NCI-H2029 treated with DMSO at 0.1 percent for 48 hours (cell line): ENCODE data around the gene VEZT.
A peak's percentile ranks its signal among the peaks of the same experiment; 100 is the strongest.
"Not testable (repeated sequence)": the region's sequence is repeated elsewhere in the genome, so short reads cannot be mapped to it uniquely, and the experiment has no call there.

Source experiments
- DNase-seq: peaks from one replicate; lab custom pipeline; 2025; lab: John Stamatoyannopoulos, UW

Gene VEZT, protein sequence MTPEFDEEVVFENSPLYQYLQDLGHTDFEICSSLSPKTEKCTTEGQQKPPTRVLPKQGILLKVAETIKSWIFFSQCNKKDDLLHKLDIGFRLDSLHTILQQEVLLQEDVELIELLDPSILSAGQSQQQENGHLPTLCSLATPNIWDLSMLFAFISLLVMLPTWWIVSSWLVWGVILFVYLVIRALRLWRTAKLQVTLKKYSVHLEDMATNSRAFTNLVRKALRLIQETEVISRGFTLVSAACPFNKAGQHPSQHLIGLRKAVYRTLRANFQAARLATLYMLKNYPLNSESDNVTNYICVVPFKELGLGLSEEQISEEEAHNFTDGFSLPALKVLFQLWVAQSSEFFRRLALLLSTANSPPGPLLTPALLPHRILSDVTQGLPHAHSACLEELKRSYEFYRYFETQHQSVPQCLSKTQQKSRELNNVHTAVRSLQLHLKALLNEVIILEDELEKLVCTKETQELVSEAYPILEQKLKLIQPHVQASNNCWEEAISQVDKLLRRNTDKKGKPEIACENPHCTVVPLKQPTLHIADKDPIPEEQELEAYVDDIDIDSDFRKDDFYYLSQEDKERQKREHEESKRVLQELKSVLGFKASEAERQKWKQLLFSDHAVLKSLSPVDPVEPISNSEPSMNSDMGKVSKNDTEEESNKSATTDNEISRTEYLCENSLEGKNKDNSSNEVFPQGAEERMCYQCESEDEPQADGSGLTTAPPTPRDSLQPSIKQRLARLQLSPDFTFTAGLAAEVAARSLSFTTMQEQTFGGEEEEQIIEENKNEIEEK

DNA sequence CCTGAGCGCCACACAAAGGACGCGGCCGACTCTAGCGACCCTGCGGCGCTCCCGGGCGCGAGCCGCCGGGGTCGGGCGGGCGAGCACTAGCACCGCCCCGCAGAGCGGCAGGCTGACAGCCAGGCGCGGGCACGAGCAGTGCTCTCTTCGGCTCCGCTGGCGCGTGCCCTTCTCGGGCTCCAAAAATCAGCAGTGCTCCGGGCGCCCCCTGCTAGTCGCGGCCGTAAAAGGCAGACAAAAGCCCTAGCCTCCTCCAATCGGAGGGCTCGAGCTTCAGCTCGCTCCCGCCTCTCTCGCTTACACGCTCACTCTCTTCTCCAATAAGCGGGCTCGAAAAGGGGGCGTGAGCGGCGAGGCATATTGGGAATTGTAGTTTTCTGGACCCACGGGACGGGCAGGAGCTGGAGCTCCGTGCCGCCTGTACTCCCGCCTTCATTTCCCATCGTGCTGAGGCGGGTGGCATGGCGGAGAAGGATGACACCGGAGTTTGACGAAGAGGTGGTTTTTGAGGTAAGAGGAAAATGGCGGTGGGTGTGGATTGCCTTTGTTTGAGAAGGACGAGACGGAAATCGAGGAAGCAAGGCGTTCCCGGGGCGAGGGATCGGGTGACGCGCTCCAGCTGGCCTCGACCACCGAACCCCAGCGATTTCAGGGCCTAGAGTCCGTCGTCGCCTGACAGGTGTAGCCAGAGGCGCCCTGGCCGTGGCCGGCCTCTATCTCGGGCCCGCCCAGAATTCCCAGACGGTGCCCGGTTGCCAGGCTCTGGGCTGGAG lies at the start of gene VEZT, which contains the start of gene FGD6:
TSS of gene VEZT (plus strand) at position 431 of the 773 bp plus-strand sequence. CDS start at position 475, 44 bp downstream.
TSS of gene FGD6 (minus strand) at position 91 of the 773 bp plus-strand sequence. CDS start 227 bp downstream, outside the sequence.
- peak; percentile 96 for DNase-seq

DNA sequence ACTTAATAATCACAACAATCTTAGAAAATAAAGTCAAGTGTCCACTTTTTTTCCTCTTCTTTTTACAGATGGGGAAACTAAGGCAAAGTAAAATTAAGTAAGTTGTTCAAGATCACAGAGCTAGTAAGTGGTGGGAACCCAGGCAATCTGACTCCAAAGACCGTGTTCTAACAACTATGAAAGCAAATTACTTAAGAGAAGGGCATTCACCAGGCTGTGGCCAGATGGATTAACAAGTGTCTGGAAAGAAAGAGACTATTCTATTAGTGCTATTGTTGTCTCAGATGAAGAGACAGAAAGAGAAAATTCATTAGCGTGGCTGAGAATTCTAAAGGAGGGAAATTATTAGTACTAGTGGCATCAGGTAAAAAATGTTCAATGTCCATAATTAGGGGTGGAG lies 48.9 kb upstream of the VEZT start:
- DNase-seq, result no peak

DNA sequence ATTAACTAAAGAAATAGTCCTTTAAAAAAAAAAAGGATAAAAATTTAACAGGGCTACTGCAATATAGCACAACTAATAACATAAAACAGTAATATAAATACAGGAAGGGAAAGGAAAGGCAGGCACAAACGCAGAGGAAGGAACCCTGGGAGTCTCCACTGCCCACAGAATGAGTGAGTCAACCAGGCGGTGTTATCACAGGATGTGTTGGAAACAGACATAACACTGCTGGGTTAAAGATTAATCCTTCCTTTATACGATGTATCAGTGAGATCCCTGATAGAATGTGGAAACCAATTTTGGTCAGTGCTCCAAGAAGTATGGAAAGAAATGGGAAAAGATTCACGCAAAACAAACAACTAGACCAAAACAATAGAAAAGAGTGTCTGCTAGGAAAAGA lies 48.2 kb upstream of the VEZT start:
- no peak for DNase-seq

DNA sequence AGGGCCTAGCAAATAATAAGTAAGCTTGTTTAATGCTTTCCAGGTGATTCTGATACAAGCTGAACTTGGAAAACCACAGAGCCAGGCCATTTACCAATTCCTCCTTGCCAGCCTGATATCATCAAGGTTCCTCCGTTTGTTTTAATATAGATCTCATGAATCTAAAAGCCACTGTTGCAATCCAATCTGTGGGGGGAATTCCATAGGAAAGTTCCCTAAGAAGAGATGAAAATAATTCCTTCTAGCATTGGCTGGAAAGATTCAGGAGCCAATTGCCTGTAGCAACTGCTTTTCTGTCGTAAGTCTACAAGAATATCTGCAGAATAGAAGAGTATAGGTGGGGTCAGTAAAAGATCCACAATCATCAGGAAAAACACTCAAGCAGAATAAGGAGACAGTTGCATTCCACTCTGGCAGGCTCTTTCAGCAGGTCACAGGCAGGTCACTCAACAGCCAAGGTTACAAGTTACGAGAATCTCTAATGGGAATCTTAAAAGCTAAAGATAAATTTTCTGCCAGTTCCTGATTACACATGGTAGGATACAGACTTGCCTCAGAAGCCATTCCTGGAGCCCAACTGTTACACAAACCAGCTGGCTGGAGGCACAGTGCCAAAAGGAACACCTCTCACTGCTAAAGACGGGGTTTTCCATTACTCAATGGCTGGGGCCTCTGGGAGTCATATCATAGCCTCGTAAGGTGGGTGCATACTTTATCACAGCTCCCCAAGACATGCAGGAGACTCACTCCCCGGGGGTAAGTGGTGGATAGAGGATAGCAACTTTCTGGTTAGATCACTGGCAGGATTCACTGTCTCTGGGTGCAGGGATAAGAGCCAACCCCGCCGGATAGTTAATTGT lies 44.0 kb upstream of the VEZT start:
- DNase-seq, result no peak

DNA sequence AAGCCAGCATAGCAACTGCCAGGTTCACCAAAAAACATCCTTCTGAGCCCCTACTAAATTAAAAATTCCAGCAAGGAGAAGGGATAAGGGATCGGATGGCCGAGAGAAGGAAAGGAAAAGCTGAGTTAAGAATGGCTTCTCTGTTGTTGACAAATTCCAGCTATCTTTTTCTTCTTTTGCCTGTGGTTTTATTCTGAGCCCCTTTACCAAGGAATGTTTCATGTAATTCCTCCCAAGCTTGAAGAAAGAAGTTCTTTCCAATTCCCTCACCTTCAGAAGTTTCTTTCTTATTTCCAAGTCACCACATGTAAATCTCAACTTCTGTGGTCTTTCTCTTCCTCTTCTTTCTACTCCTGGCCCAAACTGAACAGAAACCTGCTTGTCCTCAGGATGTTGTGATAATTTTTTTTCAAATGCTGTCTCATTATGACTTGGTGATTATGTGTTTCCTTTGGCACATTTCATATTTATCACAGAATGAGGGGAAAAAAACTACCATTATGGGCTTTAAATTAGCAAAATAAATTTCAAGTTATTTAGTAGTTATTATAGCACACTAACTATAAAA lies 40.3 kb upstream of the VEZT start:
- DNase-seq, result no peak

DNA sequence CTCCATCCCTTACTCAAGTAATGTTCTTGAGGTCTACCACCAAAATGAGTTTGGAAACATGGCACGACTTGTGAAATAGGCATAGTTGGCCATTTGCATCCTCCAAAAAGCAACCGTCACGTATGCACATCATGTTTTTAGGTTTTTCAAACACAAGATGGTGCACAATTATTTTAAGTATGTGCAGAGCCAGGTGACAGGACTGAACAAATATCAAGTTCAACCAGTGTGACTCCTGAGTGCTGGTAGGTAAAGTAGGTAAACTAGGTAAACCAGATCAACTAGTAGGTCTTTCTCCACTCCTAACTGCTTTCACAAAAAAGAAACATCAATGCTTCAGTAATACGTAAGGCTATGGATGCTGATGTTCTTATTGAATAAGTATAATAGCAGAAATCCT lies 39.5 kb upstream of the VEZT start:
- DNase-seq, result no peak

DNA sequence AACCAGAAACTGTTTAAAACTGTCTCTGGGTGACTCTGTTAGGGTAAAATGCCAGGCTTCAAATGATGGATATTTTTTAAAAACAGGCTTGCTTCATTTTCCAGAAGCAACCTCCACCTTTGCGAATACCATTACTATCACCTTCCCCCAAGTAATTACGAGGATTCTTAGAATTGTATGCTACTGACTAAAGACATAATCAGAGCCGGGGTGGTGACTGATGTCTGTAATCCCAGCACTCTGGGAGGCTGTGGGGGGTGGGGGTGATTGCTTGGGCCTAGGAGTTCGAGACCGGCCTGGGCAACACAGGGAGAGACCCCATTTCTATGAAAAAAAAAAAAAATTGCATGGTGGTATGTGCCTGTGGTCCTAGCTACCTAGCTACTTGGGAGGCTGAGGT lies 38.6 kb upstream of the VEZT start:
- DNase-seq, result no peak

DNA sequence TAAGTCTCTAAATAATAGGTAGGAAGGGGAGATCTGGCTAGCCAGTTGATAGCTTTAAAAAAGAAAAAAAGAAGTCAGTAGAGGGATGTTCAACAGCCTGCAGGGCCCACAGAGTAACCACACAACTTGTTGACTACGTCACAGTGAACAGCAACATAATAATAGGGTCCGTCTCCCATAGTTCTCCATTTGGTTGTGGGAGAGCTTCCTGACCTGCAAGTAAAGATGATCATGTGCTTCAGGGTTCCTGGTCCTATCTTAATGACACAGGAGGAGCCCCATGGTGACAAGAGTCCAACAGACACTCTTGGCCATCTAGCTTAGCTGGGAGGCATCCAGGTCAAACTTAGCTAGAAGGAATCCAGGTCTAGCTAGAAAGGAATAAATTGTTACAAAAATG lies 36.5 kb upstream of the VEZT start:
- no peak for DNase-seq

DNA sequence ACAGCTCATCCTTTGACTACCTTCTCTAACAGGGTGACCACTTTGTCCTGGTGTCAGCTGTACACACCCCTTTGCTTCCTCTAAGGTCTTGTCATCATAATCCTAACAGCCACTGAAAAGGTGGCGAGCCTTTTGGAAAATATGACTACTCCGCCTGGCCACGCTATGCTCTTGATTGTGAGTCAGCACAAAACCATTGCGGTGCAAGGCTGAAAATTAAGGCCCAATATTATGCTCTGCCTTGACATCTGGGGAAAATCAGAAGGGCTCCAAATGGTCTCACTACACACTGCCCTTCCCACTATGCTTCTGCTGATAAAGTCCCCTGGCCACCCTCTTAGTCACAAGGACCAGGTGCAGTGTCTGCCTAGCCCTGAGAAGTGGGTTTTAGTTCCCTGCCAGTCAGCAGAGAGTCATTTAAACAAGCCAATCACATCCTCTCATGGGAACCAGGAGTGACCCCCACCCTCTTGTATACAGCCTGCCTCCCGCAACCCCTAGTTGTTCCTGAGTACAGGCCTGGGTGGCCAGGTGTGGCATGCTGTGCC lies 34.7 kb upstream of the VEZT start:
- no peak for DNase-seq

DNA sequence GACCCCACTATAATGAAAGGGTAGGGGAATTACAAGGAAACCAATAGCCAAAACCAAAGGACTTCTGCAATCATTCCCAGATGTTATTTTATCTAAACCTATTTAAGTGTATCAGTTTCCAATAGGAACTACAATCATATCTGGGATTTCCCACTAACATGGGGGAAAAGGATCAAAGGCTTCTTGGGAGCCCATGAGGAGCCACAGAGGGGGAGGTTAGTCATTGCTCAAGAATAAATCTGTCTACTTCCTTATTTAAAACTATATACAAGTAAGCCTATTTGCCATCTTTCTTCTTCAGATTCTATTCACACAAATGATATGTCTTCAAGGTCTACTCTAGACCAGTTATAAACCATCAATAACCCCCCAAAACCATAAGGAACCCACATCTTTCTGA lies 33.5 kb upstream of the VEZT start:
- DNase-seq, result no peak

DNA sequence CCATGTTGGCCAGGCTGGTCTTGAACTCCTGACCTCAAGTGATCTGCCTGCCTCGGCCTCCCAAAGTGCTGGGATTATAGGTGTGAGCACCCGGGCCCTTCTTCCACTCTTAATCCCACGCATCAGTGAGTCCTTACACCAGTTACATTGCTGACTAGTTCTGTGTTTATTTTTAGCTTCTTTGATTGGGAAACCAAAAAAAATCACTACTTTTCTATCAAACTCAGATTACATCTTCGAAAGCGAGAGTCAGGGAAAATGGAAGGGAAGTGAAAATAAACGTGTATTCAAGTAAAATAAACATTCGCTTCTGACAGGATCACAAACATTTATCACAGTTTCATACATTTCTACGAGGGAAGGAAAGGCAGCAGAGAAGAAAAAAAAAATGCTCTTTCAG lies 32.5 kb upstream of the VEZT start:
- no peak for DNase-seq

DNA sequence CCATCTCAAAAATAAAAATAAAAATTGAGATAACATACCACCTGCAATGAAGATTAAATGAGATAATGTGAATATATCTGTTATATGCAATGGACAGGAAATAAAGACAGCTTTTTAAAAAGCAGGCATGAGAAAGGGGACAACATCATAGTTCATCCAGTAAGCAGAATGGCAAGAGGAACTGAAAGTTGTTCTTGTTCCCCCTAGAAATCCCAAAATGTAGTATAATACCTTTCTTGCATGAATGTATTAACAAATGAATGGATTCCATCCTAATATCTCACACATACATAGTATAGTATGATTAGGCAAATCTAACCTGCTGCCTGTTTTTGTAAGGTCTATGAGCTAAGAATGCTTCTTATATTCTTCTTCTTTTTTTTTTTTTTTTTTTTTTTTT lies 31.8 kb upstream of the VEZT start:
- no peak for DNase-seq

DNA sequence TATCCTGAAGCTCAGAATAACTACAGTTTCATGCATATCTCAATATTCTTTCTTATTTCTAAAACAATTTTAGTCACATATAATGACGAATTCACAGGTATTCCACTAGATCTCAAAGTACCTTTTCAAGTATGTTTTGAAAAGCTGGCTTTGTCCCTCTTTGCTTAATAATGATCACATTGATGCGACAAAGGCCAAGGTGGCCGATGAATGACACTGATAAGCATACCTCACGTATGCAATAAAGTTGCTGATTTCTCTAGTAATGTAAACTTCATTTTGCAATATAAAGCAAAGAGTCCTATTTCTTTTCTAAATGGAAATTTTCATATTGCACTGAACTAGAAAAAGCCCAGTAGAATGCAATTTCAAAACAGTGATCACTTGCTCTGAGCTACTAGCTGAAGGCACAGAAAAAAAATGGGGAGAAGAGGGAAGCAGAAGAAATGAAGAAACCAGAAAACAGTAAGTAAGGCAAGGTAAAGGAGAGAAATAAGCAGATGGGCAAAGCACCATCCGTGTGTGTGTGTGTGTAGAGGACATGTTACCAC lies 29.7 kb upstream of the VEZT start:
- DNase-seq, result no peak

DNA sequence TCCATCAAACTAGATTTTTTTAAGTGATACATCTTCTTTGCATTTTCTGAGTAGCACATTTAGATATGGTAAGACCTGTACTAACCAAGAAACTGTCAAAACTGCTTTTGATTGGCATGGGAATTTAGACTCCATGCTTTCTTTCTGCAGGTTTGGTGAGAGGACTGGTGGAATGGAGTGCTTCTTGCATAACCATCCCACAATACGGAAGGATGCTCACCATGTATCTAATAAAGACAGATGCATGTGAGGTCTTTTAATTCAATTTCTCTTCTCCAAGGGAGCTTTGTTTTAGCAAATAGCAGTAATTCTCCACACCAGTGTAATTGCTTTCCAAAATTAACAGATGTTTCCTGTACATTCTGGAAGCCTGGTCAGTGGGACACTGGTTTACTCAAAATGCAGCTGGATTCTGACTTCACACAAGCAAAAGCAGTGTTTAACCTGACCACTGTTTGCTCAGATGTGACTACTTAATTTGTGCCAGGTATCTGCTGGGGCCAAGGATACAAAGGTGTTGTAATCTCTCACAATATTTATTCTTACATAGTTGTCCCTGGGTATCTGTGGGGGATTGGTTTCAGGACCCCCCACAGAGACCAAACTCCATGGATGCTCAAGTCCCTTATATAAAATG lies 26.4 kb upstream of the VEZT start:
- no peak for DNase-seq

DNA sequence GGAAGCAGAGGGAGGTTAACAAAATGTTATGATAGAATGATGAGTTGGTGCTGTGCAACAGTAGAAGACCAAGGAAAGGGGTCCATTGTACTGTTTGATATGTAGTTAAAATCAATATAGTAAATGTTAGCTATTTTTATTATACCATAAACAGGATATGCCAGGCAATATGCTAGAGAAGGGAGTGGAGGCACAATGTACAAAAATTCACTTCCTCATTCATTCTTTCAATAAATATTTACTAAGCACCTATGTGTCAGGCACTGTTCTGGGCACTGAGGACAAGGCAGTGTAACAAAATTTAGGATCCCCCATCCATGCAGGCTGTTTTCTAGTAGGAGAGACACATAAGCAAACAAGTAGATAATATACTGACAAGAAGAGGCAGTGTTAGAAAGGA lies 25.3 kb upstream of the VEZT start:
- DNase-seq, result no peak

DNA sequence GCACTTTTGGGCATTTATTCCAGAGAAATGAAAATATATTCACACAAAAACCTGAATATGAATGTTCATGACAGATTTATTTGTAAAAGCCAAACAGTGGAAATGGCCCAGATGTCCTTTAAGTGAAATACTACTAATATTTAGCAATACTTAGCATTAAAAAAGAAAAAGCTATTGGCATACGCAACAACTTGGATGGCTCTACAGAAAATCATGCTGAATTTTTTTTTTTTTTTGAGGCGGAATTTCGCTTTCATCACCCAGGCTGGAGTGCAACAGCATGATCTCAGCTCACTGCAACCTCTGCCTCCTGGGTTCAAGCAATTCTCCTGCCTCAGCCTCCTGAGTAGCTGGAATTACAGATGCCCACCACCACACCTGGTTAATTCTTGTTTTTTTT lies 24.5 kb upstream of the VEZT start:
- no peak for DNase-seq

DNA sequence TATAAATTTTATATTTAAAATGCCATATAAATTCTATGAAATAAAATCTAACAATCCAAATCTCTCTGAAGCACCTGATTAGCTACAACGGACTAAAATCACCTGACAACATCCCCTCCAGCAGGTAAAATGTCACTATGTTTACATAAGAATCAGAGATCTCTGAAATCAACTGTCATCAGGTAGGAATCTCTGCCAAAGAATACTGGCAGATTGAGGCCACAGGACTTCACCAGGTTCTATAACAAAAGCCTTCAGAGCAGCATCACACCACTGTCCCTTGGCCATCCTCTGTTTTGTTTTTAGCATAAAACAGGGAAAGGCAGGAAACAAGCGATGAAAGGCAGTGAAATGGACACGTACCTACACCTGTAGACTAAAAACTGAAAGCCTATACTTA lies 22.5 kb upstream of the VEZT start:
- peak; percentile 51 for DNase-seq

DNA sequence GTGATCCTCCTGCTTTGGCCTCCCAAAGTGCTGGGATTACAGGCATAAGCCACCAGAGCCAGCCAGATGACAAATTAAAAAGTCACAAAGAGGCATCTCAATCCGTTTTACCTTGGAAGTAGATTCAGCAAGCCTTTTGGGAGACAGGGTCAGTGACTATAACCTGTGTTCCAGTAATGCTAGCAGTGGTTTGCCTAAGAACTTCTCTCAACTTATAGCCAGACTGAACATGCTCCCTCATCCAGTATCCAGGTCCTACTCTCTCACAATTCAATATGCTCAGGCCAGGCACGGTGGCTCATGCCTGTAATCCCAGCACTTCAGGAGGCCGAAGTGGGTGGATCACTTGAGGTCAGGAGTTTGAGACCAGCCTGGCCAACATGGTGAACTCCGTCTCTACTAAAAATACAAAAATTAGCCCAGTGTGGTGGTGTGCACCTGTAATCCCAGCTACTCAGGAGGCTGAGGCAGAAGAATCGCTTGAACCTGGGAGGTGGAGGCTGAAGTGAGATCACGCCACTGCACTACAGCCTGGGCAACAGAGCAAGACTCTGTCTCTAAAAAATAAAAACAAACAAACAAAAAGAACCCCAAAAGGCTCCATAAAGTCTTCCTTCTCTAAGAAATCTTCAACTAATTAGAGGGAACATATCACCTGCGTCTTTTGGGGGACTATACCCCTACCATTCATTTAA lies 20.6 kb upstream of the VEZT start:
- DNase-seq, result not testable (repeated sequence)

DNA sequence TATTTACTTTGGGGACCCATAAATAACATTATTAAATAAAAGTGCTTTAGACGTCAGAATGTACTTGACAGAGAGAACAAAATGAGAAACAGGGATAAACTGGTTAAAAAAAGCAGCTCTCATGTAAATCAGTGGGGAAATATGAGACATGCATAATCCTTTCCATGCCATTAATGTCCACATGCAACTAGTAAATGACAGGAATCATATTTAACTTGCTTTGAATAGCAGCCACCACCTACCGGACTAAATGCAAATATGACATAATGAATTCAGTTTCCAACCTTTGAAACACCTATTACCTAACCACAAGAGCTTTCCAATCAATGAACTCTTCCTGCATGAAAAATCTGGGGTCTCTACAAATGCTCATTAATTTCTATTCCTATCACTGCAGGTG lies 20.0 kb upstream of the VEZT start:
- DNase-seq, result no peak

DNA sequence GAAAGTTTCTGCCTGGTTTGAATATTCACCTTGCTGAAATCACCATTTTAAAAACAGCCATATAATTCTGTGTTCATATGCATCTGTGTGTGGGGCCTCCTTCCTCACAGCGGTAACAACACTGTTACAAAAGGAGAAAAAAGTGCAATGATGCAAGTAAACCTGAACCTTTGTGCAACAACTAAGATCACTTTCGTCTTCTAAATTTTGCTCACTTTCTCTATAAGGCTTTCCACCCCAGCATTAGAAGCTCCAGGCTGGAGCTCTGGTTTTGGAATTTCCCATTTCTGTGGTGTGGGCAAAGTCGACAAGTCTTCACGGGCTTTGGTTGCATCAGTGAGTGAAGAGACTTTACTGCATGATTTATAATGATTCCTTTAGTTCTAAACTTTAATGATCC lies 18.7 kb upstream of the VEZT start:
- no peak for DNase-seq
